BLaER1 treated with 17β-estradiol and CSF1 and Interleukin-3, amounts not matched to agents 10 nM and 100 nM (cell line): ENCODE data around the gene MEF2A.
A peak's percentile ranks its signal among the peaks of the same experiment; 100 is the strongest.

Experiments used
- H3K27ac ChIP-seq, 11 experiments: shearing (Covaris generic); formaldehyde crosslinking; 2 replicates each; pipeline ENCODE4 v1.8.1; 2022
- H3K27me3 ChIP-seq, 11 experiments: shearing (Covaris generic); formaldehyde crosslinking; 2 replicates each; pipeline ENCODE4 v1.8.1; 2022
- H3K36me3 ChIP-seq, 11 experiments: shearing (Covaris generic); formaldehyde crosslinking; 2 replicates each; pipeline ENCODE4 v1.8.1; 2022
- H3K4me1 ChIP-seq, 10 experiments: shearing (Covaris generic); formaldehyde crosslinking; 2 replicates each; pipeline ENCODE4 v1.8.1; 2022
- H3K4me2 ChIP-seq, 11 experiments: shearing (Covaris generic); formaldehyde crosslinking; 2 replicates each; pipeline ENCODE4 v1.8.1; 2022
- H3K4me3 ChIP-seq, 10 experiments: shearing (Covaris generic); formaldehyde crosslinking; 2 replicates each; pipeline ENCODE4 v1.8.1; 2022
- H3K9ac ChIP-seq, 11 experiments: shearing (Covaris generic); formaldehyde crosslinking; 2 replicates each; pipeline ENCODE4 v1.8.1; 2022
- H3K9me3 ChIP-seq, 11 experiments: shearing (Covaris generic); formaldehyde crosslinking; replicated peaks in 1 of 11; 2 replicates each; pipeline ENCODE4 v1.8.1; 2022
- H4K20me1 ChIP-seq, 11 experiments: shearing (Covaris generic); formaldehyde crosslinking; 2 replicates each; pipeline ENCODE4 v1.8.1; 2022
- Cebpa-rat ChIP-seq, 11 experiments: shearing (Covaris generic); IDR thresholded peaks; 2 replicates each; pipeline ENCODE4 v1.8.1; 2022

Gene MEF2A

GRCh38 chr15:99692825-99693224 is 127.0 kb downstream of the MEF2A start:
- Histone ChIP-seq H3K4me3 (no peak overlapping the region), H3K27ac (no peak overlapping the region), H3K36me3 (peaks cover 86 to 100% (median 98%) of the 10 kb centered on the region in 11 experiments), H4K20me1 (0 out of 22 replicates have a peak, but pooled peaks cover 0 to 6% (median 0%) of the 10 kb centered on the region in 11 experiments), H3K4me1 (no peaks in the 10 kb centered on the region; a peak in 2 of 20 replicates), H3K9me3 (peaks cover 0 to 20% (median 7%) of the 10 kb centered on the region in 11 experiments; a peak in 12 of 22 replicates), H3K27me3 (no peaks in the 10 kb centered on the region), H3K9ac (no peak overlapping the region), H3K4me2 (no peak overlapping the region)
- TF ChIP-seq Cebpa-rat (IDR thresholded peaks at IDR 0.05) = no peak

GRCh38 chr15:99696096-99696495 is 130.3 kb downstream of the MEF2A start:
- no peaks in the 10 kb centered on the region for H3K27me3 ChIP-seq
- peaks cover 0 to 4% (median 0%) of the 10 kb centered on the region in 10 experiments; a peak in 3 of 20 replicates for H3K4me1 ChIP-seq
- no peak overlapping the region for H3K4me2 ChIP-seq
- H3K9ac ChIP-seq = no peak overlapping the region
- 0 out of 22 replicates have a peak, but pooled peaks cover 0 to 6% (median 0%) of the 10 kb centered on the region in 11 experiments for H4K20me1 ChIP-seq
- H3K9me3 ChIP-seq = no peaks in the 10 kb centered on the region
- H3K4me3 ChIP-seq = no peak overlapping the region
- no peak overlapping the region for H3K27ac ChIP-seq
- H3K36me3 ChIP-seq = peaks cover 56 to 87% (median 78%) of the 10 kb centered on the region in 11 experiments
- no peak for TF ChIP-seq Cebpa-rat (IDR thresholded peaks at IDR 0.05)

- Histone ChIP-seq H3K27me3 (no peaks in the 10 kb centered on the region), H3K9ac (peak overlapping the region; percentile 2 to 69 (median 56); a peak in 17 of 22 replicates), H3K27ac (peak overlapping the region; percentile 27 to 81 (median 64); a peak in 21 of 22 replicates), H4K20me1 (peaks cover 0 to 26% (median 5%) of the 10 kb centered on the region in 11 experiments; a peak in 7 of 22 replicates), H3K4me3 (no peak overlapping the region), H3K4me2 (peak overlapping the region; percentile 45 to 80 (median 60); a peak in 20 of 22 replicates), H3K36me3 (peaks cover 10 to 46% (median 29%) of the 10 kb centered on the region in 11 experiments; a peak in 20 of 22 replicates), H3K9me3 (no peaks in the 10 kb centered on the region), H3K4me1 (peaks cover 49 to 72% (median 60%) of the 10 kb centered on the region in 10 experiments)
- no peak for TF ChIP-seq Cebpa-rat (IDR thresholded peaks at IDR 0.05)
These were observed 137.3 kb downstream of the MEF2A start for GRCh38 chr15:99702895-99703602.

GRCh38 chr15:99703603-99704443 is 138.0 kb downstream of the MEF2A start:
- peak in 3 of 11 experiments; percentile 20 to 48 (median 32); a peak in 3 of 22 replicates for TF ChIP-seq Cebpa-rat (IDR thresholded peaks at IDR 0.05)
- Histone ChIP-seq H3K27me3 (no peaks in the 10 kb centered on the region), H3K9me3 (no peaks in the 10 kb centered on the region), H4K20me1 (peaks cover 0 to 34% (median 11%) of the 10 kb centered on the region in 11 experiments; a peak in 14 of 22 replicates), H3K4me2 (peak overlapping the region; percentile 45 to 80 (median 60); a peak in 20 of 22 replicates), H3K36me3 (peaks cover 7 to 46% (median 35%) of the 10 kb centered on the region in 11 experiments; a peak in 18 of 22 replicates), H3K9ac (peak overlapping the region in 10 of 11 experiments; percentile 10 to 69 (median 56); a peak in 17 of 22 replicates), H3K4me1 (peaks cover 57 to 80% (median 68%) of the 10 kb centered on the region in 10 experiments), H3K4me3 (no peak overlapping the region), H3K27ac (peak overlapping the region; percentile 27 to 81 (median 64); a peak in 21 of 22 replicates)

- Histone ChIP-seq H3K27me3 (no peaks in the 10 kb centered on the region), H3K4me3 (no peak overlapping the region), H3K36me3 (peaks cover 13 to 46% (median 36%) of the 10 kb centered on the region in 11 experiments; a peak in 20 of 22 replicates), H3K27ac (peak overlapping the region in 7 of 11 experiments; percentile 18 to 81 (median 63); a peak in 9 of 22 replicates), H4K20me1 (peaks cover 0 to 40% (median 17%) of the 10 kb centered on the region in 11 experiments; a peak in 17 of 22 replicates), H3K4me1 (peaks cover 62 to 86% (median 74%) of the 10 kb centered on the region in 10 experiments), H3K9ac (peak overlapping the region in 5 of 11 experiments; percentile 36 to 69 (median 67); a peak in 8 of 22 replicates), H3K4me2 (peak overlapping the region in 6 of 11 experiments; percentile 60 to 80 (median 62); a peak in 12 of 22 replicates), H3K9me3 (no peaks in the 10 kb centered on the region)
- no peak for TF ChIP-seq Cebpa-rat (IDR thresholded peaks at IDR 0.05)
These were observed 138.7 kb downstream of the MEF2A start for GRCh38 chr15:99704444-99704838.

- TF ChIP-seq Cebpa-rat (IDR thresholded peaks at IDR 0.05) = no peak
- H3K27me3 ChIP-seq = no peaks in the 10 kb centered on the region
- peak overlapping the region in 7 of 11 experiments; percentile 2 to 39 (median 31); a peak in 12 of 22 replicates for H3K27ac ChIP-seq
- peak overlapping the region; percentile 52 to 71 (median 65) for H3K4me2 ChIP-seq
- H3K36me3 ChIP-seq = peaks cover 36 to 67% (median 54%) of the 10 kb centered on the region in 11 experiments
- H4K20me1 ChIP-seq = peaks cover 16 to 63% (median 40%) of the 10 kb centered on the region in 11 experiments; a peak in 21 of 22 replicates
- peaks cover 66 to 100% (median 93%) of the 10 kb centered on the region in 10 experiments for H3K4me1 ChIP-seq
- H3K9ac ChIP-seq = peak overlapping the region in 4 of 11 experiments; percentile 33 to 45 (median 40); a peak in 6 of 22 replicates
- H3K4me3 ChIP-seq = no peak overlapping the region
- no peaks in the 10 kb centered on the region for H3K9me3 ChIP-seq
These were observed 140.9 kb downstream of the MEF2A start for GRCh38 chr15:99706557-99707303.

- peaks cover 65 to 100% (median 95%) of the 10 kb centered on the region in 10 experiments for H3K4me1 ChIP-seq
- no peaks in the 10 kb centered on the region for H3K9me3 ChIP-seq
- peak overlapping the region; percentile 52 to 71 (median 65) for H3K4me2 ChIP-seq
- H3K36me3 ChIP-seq = peaks cover 45 to 77% (median 63%) of the 10 kb centered on the region in 11 experiments
- H3K9ac ChIP-seq = peak overlapping the region in 4 of 11 experiments; percentile 33 to 45 (median 40); a peak in 7 of 22 replicates
- no peak for TF ChIP-seq Cebpa-rat (IDR thresholded peaks at IDR 0.05)
- no peak overlapping the region for H3K4me3 ChIP-seq
- no peaks in the 10 kb centered on the region for H3K27me3 ChIP-seq
- peaks cover 22 to 72% (median 49%) of the 10 kb centered on the region in 11 experiments; a peak in 21 of 22 replicates for H4K20me1 ChIP-seq
- H3K27ac ChIP-seq = peak overlapping the region in 6 of 11 experiments; percentile 2 to 39 (median 34); a peak in 7 of 22 replicates
These were observed 141.9 kb downstream of the MEF2A start for GRCh38 chr15:99707473-99708270.
